ENCODE results near the gene AOPEP.

AOPEP gene

GRCh38 chr9:94745806-94746540, 19.5 kb downstream of the AOPEP start:
- H3K27ac ChIP-seq = no peak overlapping the region
- TF ChIP-seq CTCF (conservative IDR thresholded peaks at IDR 0.05) = no peak

GRCh38 chr9:94746541-94747370, 20.3 kb downstream of the AOPEP start:
- no peak overlapping the region for H3K27ac ChIP-seq
- TF ChIP-seq CTCF (conservative IDR thresholded peaks at IDR 0.05) = no peak

- no peak for TF ChIP-seq CTCF (conservative IDR thresholded peaks at IDR 0.05)
- no peak overlapping the region for H3K27ac ChIP-seq
Observed at GRCh38 chr9:94754976-94755475, 28.5 kb downstream of the AOPEP start.

- H3K27ac ChIP-seq = no peak overlapping the region
- no peak for TF ChIP-seq CTCF (conservative IDR thresholded peaks at IDR 0.05)
Observed at GRCh38 chr9:94757158-94757557, 30.7 kb downstream of the AOPEP start.

- no peak for TF ChIP-seq CTCF (conservative IDR thresholded peaks at IDR 0.05)
- no peak overlapping the region for H3K27ac ChIP-seq
Observed at GRCh38 chr9:94758031-94758430, 31.5 kb downstream of the AOPEP start.

GRCh38 chr9:94758880-94759279, 32.4 kb downstream of the AOPEP start:
- H3K27ac ChIP-seq = no peak overlapping the region
- no peak for TF ChIP-seq CTCF (conservative IDR thresholded peaks at IDR 0.05)

- H3K27ac ChIP-seq = no peak overlapping the region
- TF ChIP-seq CTCF (conservative IDR thresholded peaks at IDR 0.05) = no peak
Observed at GRCh38 chr9:94760010-94760409, 33.5 kb downstream of the AOPEP start.
